Measurements from ENCODE around the gene DAB2IP. TPM values are rescaled to one million over a fixed set of nuclear protein-coding genes. Genes with fewer than 3 reads are reported as not detected.

Gene DAB2IP
- total and polyA plus RNA-seq, 2 of the 4 experiments (the other 2 are of a cell fraction): 5.6 to 17.2 TPM

DNA sequence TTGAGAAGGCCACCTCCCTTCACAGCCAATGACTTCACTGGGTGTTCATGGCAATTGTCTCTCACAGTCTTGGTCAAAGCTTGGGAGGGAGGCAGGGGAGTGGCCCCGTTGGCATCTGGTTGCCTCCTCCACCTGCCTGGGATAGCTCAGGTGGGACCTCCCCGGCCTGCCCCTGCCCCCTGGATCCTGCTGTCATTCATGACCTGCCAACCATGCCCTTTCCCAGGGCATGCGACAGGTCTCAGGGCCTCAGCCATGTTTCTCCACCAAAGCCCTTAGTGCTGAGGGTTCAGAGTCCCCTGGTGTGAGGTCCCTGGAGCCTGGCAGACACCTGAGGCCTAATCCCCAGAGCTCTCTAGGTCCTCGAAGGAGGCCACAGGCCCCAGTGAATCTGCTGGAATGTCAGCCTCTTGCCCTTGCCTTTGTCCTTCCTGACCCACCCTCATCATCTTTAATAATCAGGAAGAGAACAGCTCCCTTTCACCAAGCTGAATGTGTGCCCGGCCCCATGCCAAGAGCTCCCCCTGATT, 5.6 kb downstream of the DAB2IP start:
- H3K9me1 ChIP-seq (ENCODE audit: insufficient read depth, low read length): no peaks in the 10 kb centered on the region; the same call in 1 of the 2 replicates
- H2BK15ac ChIP-seq (ENCODE audit: low read depth, low read length): no peak overlapping the region
- H2AK9ac ChIP-seq (replicated peaks; ENCODE audit: low read depth, low read length, poor library complexity): no peak overlapping the region
- H3K4ac ChIP-seq (ENCODE audit: low read depth, low read length): no peak overlapping the region
- no peaks in the 10 kb centered on the region for H3K9me3 ChIP-seq (ENCODE audit: control insufficient read depth, insufficient read depth, low read length)
- H2BK5ac ChIP-seq (ENCODE audit: low read depth, low read length, poor library complexity, severe bottlenecking): no peak overlapping the region
- no peak overlapping the region for H4K91ac ChIP-seq (ENCODE audit: insufficient read depth, low read depth, low read length)
- H3K56ac ChIP-seq (ENCODE audit: extremely low read depth, insufficient read depth, low read length): no peak overlapping the region
- dilution Hi-C loops (cut with HindIII; ENCODE audit: low sequenced_read_pairs, unreplicated experiment) (no loop called here), intact Hi-C loops (cut with micrococcal nuclease) (no loop called here), in situ Hi-C loops (cut with MboI; ENCODE audit: low sequenced_read_pairs) (no loop called here)
- no peak overlapping the region for H2BK120ac ChIP-seq (ENCODE audit: low read depth, low read length)
- H3K36me3 ChIP-seq (ENCODE audit: control insufficient read depth, insufficient read depth, low read length): peaks cover 3% of the 10 kb centered on the region; the same call in 1 of the 2 replicates
- no peak overlapping the region for H3K23ac ChIP-seq (ENCODE audit: low read depth, low read length)
- no peak overlapping the region for H2AK5ac ChIP-seq (ENCODE audit: low read depth, low read length)
- H3K79me1 ChIP-seq (ENCODE audit: low read depth in 1 of 2, low read length in 2 of 2): peaks cover 0 to 9% of the 10 kb centered on the region in 2 experiments; a peak in 1 of 4 replicates
- no peak overlapping the region for H4K8ac ChIP-seq (ENCODE audit: low read depth in 2 of 2, low read length in 2 of 2)
- TF ChIP-seq BHLHE40 (IDR thresholded peaks at IDR 0.05; ENCODE audit: low read depth, low read length) (no peak), NFE2L2 (IDR thresholded peaks at IDR 0.05; ENCODE audit: low read depth, low read length) (no peak), RAD21 (IDR thresholded peaks at IDR 0.05; ENCODE audit: low read length) (no peak), FOS (IDR thresholded peaks at IDR 0.05; ENCODE audit: low read depth, low read length) (no peak), RCOR1 (IDR thresholded peaks at IDR 0.05; ENCODE audit: insufficient replicate concordance, low read length) (no peak), POLR2A (IDR thresholded peaks at IDR 0.05; ENCODE audit: low read depth, low read length) (no peak), CHD1 (IDR thresholded peaks at IDR 0.05; ENCODE audit: low read depth, low read length) (no peak), MAZ (IDR thresholded peaks at IDR 0.05; ENCODE audit: borderline replicate concordance, low read depth, low read length) (no peak)
- TF ChIP-seq, protein P1, sequence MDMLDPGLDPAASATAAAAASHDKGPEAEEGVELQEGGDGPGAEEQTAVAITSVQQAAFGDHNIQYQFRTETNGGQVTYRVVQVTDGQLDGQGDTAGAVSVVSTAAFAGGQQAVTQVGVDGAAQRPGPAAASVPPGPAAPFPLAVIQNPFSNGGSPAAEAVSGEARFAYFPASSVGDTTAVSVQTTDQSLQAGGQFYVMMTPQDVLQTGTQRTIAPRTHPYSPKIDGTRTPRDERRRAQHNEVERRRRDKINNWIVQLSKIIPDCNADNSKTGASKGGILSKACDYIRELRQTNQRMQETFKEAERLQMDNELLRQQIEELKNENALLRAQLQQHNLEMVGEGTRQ (IDR thresholded peaks at IDR 0.05; ENCODE audit: low read depth, low read length): no peak
- TF ChIP-seq, protein P2, sequence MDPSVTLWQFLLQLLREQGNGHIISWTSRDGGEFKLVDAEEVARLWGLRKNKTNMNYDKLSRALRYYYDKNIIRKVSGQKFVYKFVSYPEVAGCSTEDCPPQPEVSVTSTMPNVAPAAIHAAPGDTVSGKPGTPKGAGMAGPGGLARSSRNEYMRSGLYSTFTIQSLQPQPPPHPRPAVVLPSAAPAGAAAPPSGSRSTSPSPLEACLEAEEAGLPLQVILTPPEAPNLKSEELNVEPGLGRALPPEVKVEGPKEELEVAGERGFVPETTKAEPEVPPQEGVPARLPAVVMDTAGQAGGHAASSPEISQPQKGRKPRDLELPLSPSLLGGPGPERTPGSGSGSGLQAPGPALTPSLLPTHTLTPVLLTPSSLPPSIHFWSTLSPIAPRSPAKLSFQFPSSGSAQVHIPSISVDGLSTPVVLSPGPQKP (IDR thresholded peaks at IDR 0.05; ENCODE audit: borderline replicate concordance, low read depth, low read length): no peak
- DNase-seq (no peak), ATAC-seq (ENCODE audit: low read depth) (no peak)
- H3K27me3 ChIP-seq (ENCODE audit: control insufficient read depth, insufficient read depth, low read length): peaks cover 10% of the 10 kb centered on the region
- H3K14ac ChIP-seq (replicated peaks; ENCODE audit: low read depth, low read length): no peak overlapping the region
- WGBS, 2 experiments (ENCODE audit: extremely low coverage in 2 of 2, insufficient read length in 1 of 2): 83% methylated on average over 2 of the region's 5 CpGs; no CpG with 5 or more reads in 1 of the 2 experiments
- no peak overlapping the region for H3K4me3 ChIP-seq (ENCODE audit: insufficient read depth, low read depth, low read length)
- H3K18ac ChIP-seq (ENCODE audit: low read depth, low read length): no peak overlapping the region
- no peak overlapping the region for H4K5ac ChIP-seq (ENCODE audit: low read depth, low read length)
- no peak overlapping the region for H3K4me2 ChIP-seq (ENCODE audit: low read depth, low read length)
- POLR2A ChIA-PET (ENCODE audit: unreplicated experiment): no interaction called here
- CTCF ChIA-PET: interaction anchor here (1.0 to 1.4 kb wide), 3 partner anchors 26 to 36 kb away, joined by 3 to 5 read pairs (median 4); no protein-coding TSS in a partner anchor
- peaks cover 17% of the 10 kb centered on the region for H4K20me1 ChIP-seq (ENCODE audit: insufficient read depth, low read length)
- BruUV-seq (replicated peaks): no TSS peak
- H2AFZ ChIP-seq (replicated peaks; ENCODE audit: low read length, poor library complexity): peak overlapping the region; percentile 16
- H3K4me1 ChIP-seq (ENCODE audit: control insufficient read depth, insufficient read depth, low read length): no peaks in the 10 kb centered on the region; the same call in 1 of the 2 replicates
- no peak overlapping the region for H2BK20ac ChIP-seq (ENCODE audit: low read depth, low read length)
- H3K27ac ChIP-seq (ENCODE audit: insufficient read depth, low read length): no peak overlapping the region
- no peak overlapping the region for H3K9ac ChIP-seq (ENCODE audit: low read depth, low read length)
